GM23338 (cell line): ENCODE results near the gene CCDC38. TPM values are rescaled to one million over a fixed set of nuclear protein-coding genes. Genes with fewer than 3 reads are reported as not detected.

Source experiments
- ATAC-seq: fragments of 200-7000 bp; cut with Tn5 transposase; 3 replicates; pipeline ENCODE4 v1.9.1; 2020
- DNase-seq: peaks from one replicate; pipeline ENCODE4 v3.0.0-alpha.2; 2015; ENCODE audit warnings: low spot score
- H2AFZ ChIP-seq: fragments of 200-600 bp; sonication (generic); 2 replicates; pipeline ENCODE4 v1.8.0; 2016; ENCODE audit warnings: antibody characterized with exemption, mild to moderate bottlenecking, moderate library complexity
- H3F3A ChIP-seq: fragments of 200-600 bp; sonication (generic); replicated peaks from 2 replicates; pipeline ENCODE4 v1.8.0; 2017; ENCODE audit warnings: antibody characterized with exemption, mixed run types, low read depth
- H3K27ac ChIP-seq: fragments of 200-600 bp; sonication (generic); 2 replicates; pipeline ENCODE4 v1.6.1; 2016; ENCODE audit warnings: low read depth
- H3K27me3 ChIP-seq: fragments of 200-600 bp; sonication (generic); 2 replicates; pipeline ENCODE4 v1.8.0; 2016; ENCODE audit warnings: mild to moderate bottlenecking, mixed run types, moderate library complexity; ENCODE audit not compliant: insufficient read depth
- H3K36me3 ChIP-seq: fragments of 200-600 bp; sonication (generic); 2 replicates; pipeline ENCODE4 v1.8.0; 2016; ENCODE audit warnings: mild to moderate bottlenecking; ENCODE audit not compliant: insufficient read depth
- H3K4me1 ChIP-seq: fragments of 200-600 bp; sonication (generic); 2 replicates; pipeline ENCODE4 v1.8.0; 2016; ENCODE audit warnings: mild to moderate bottlenecking, moderate library complexity; ENCODE audit not compliant: insufficient read depth
- H3K4me2 ChIP-seq: fragments of 200-600 bp; sonication (generic); 2 replicates; pipeline ENCODE4 v1.7.1; 2017; ENCODE audit warnings: mixed run types
- H3K4me3 ChIP-seq: fragments of 200-600 bp; sonication (generic); 2 replicates; pipeline ENCODE4 v1.6.1; 2016; ENCODE audit warnings: mixed run types
- H3K79me2 ChIP-seq: fragments of 200-600 bp; sonication (generic); replicated peaks from 2 replicates; pipeline ENCODE4 v1.8.0; 2017; ENCODE audit warnings: mild to moderate bottlenecking; ENCODE audit not compliant: insufficient read depth
- H3K9me2 ChIP-seq: fragments of 200-600 bp; sonication (generic); 2 replicates; pipeline ENCODE4 v1.8.0; 2017; ENCODE audit not compliant: insufficient read depth
- H4K20me1 ChIP-seq: fragments of 200-600 bp; sonication (generic); replicated peaks from 2 replicates; pipeline ENCODE4 v1.8.0; 2017; ENCODE audit warnings: mild to moderate bottlenecking; ENCODE audit not compliant: insufficient read depth
- H3K27ac Mint-ChIP-seq: 2 replicates; pipeline ENCODE4 v1.8.0; 2020; ENCODE audit warnings: inconsistent platforms, mild to moderate bottlenecking, moderate library complexity, mixed read lengths
- H3K27me3 Mint-ChIP-seq: 3 replicates; pipeline ENCODE4 v1.8.0; 2022; ENCODE audit warnings: low read depth, mild to moderate bottlenecking, moderate library complexity, mixed read lengths, inconsistent platforms; ENCODE audit not compliant: insufficient read depth, poor library complexity
- H3K36me3 Mint-ChIP-seq: 3 replicates; pipeline ENCODE4 v1.8.0; 2021; ENCODE audit warnings: low read depth, mild to moderate bottlenecking, inconsistent platforms, moderate library complexity, mixed read lengths
- H3K4me1 Mint-ChIP-seq: 3 replicates; pipeline ENCODE4 v1.8.0; 2020; ENCODE audit warnings: mild to moderate bottlenecking, inconsistent platforms, mixed read lengths
- H3K4me3 Mint-ChIP-seq: 3 replicates; pipeline ENCODE4 v1.8.0; 2021; ENCODE audit warnings: moderate library complexity, mild to moderate bottlenecking, inconsistent platforms, mixed read lengths
- H3K9me3 Mint-ChIP-seq: 3 replicates; pipeline ENCODE4 v1.8.0; 2020; ENCODE audit warnings: moderate library complexity, mild to moderate bottlenecking, inconsistent platforms, mixed read lengths
- CREB1 ChIP-seq: fragments of 250-450 bp; sonication (Bioruptor Pico); IDR thresholded peaks from 2 replicates; pipeline ENCODE4 v1.5.0; 2020; ENCODE audit warnings: low read depth, mild to moderate bottlenecking, moderate library complexity
- EZH2 ChIP-seq: fragments of 200-600 bp; sonication (generic); IDR thresholded peaks from one replicate; pipeline ENCODE4 v1.8.0; 2017; ENCODE audit warnings: antibody characterized with exemption, mild to moderate bottlenecking, low read depth; ENCODE audit not compliant: unreplicated experiment
- EZH2phosphoT487 ChIP-seq: fragments of 200-600 bp; sonication (generic); IDR thresholded peaks from one replicate; pipeline ENCODE4 v1.8.1; 2018; ENCODE audit warnings: antibody characterized with exemption; ENCODE audit not compliant: unreplicated experiment
- JUNB ChIP-seq: IDR thresholded peaks from one replicate; pipeline ENCODE4 v1.6.1; 2016; ENCODE audit warnings: antibody characterized with exemption; ENCODE audit not compliant: unreplicated experiment
- NANOG ChIP-seq: IDR thresholded peaks from 2 replicates; pipeline ENCODE4 v1.6.1; 2016; ENCODE audit warnings: antibody characterized with exemption, borderline replicate concordance
- POLR2AphosphoS5 ChIP-seq: IDR thresholded peaks from 2 replicates; pipeline ENCODE4 v1.6.1; 2016; ENCODE audit warnings: antibody characterized with exemption, low read depth
- STAT1 ChIP-seq: IDR thresholded peaks from one replicate; pipeline ENCODE4 v1.6.1; 2016; ENCODE audit warnings: antibody characterized with exemption; ENCODE audit not compliant: unreplicated experiment
- ZNF114 ChIP-seq: fragments of 250-450 bp; sonication (Bioruptor Pico); IDR thresholded peaks from 2 replicates; pipeline ENCODE4 v1.5.0; 2020; ENCODE audit warnings: mild to moderate bottlenecking, moderate library complexity
- ZNF331 ChIP-seq: fragments of 250-450 bp; sonication (Bioruptor Pico); IDR thresholded peaks from 2 replicates; pipeline ENCODE4 v1.5.0; 2020; ENCODE audit warnings: low read depth, mild to moderate bottlenecking, moderate library complexity
- polyA plus RNA-seq: library from polyadenylated mRNA; unstranded; fragments of >200 nt; fragmentation: Nextera tagmentation; extraction: Ambion mirVana; gene quantifications from 2 replicates; pipeline ENCODE4 v1.2.1, GENCODE V29; 2016
- total RNA-seq: library from RNA; depleted of rRNA; stranded (reverse); fragments of >200 nt; shearing (Covaris generic); gene quantifications from 2 replicates; pipeline ENCODE4 v1.2.3, GENCODE V29; 2014
- TF ChIP-seq, protein P1 (sequence below): IDR thresholded peaks from 2 replicates; pipeline ENCODE4 v1.6.1; 2016; ENCODE audit warnings: antibody characterized with exemption
- TF ChIP-seq, protein P2 (sequence below), 2 experiments: fragments of 200-600 bp in 1 of 2; sonication (generic) in 1 of 2; conservative IDR thresholded peaks; 2 replicates each; pipeline versions ENCODE4 v1.5.1 to v1.6.1; 2016 to 2017; ENCODE audit warnings: antibody characterized with exemption in 2 of 2, low read depth in 2 of 2, mild to moderate bottlenecking in 2 of 2, moderate library complexity in 1 of 2
- TF ChIP-seq, protein P3 (sequence below): fragments of 250-450 bp; sonication (Bioruptor Pico); IDR thresholded peaks from 2 replicates; pipeline ENCODE4 v1.5.0; 2020; ENCODE audit warnings: mild to moderate bottlenecking, moderate library complexity
- TF ChIP-seq, protein P4 (sequence below): IDR thresholded peaks from one replicate; pipeline ENCODE4 v1.6.1; 2018; ENCODE audit warnings: antibody characterized with exemption; ENCODE audit not compliant: unreplicated experiment

CCDC38 gene
- total and polyA plus RNA-seq, 2 experiments from 2014 or later = not detected

DNA sequence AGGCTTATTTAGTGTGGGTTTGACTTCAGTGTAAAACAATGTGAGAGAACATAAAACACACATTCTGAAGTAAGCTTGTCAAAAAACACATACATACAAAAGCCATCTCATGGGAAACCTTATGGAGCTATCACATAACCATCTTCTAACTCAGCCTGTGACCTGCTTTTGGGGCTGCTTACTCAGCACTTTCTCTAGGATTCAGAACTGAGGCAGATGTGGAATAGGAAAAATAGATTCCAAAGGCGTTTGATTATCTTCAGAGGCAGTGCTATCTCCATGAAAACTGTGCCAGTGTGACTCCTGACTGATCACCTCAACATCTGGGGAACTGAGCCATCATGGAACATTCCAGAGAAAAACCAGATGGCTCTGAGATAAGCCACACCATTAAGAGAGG lies 40.2 kb upstream of the CCDC38 start:
- Mint-ChIP-seq H3K4me1 (peaks cover 25% of the 10 kb centered on the region), H3K36me3 (no peaks in the 10 kb centered on the region), H3K27me3 (no peaks in the 10 kb centered on the region), H3K9me3 (no peaks in the 10 kb centered on the region), H3K27ac (no peak overlapping the region), H3K4me3 (no peak overlapping the region)
- no peak overlapping the region for H3K4me3 ChIP-seq
- H2AFZ ChIP-seq = no peak overlapping the region
- H3K36me3 ChIP-seq = no peaks in the 10 kb centered on the region
- H3K79me2 ChIP-seq = no peaks in the 10 kb centered on the region
- no peaks in the 10 kb centered on the region for H4K20me1 ChIP-seq
- no peak overlapping the region for H3K27ac ChIP-seq
- no peak for ATAC-seq
- H3K4me2 ChIP-seq = no peak overlapping the region
- no peak for DNase-seq
- peaks cover 17% of the 10 kb centered on the region for H3K4me1 ChIP-seq
- TF ChIP-seq, protein P1, sequence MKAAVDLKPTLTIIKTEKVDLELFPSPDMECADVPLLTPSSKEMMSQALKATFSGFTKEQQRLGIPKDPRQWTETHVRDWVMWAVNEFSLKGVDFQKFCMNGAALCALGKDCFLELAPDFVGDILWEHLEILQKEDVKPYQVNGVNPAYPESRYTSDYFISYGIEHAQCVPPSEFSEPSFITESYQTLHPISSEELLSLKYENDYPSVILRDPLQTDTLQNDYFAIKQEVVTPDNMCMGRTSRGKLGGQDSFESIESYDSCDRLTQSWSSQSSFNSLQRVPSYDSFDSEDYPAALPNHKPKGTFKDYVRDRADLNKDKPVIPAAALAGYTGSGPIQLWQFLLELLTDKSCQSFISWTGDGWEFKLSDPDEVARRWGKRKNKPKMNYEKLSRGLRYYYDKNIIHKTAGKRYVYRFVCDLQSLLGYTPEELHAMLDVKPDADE = no peak
- no peak for TF ChIP-seq ZNF331
- TF ChIP-seq, protein P2, sequence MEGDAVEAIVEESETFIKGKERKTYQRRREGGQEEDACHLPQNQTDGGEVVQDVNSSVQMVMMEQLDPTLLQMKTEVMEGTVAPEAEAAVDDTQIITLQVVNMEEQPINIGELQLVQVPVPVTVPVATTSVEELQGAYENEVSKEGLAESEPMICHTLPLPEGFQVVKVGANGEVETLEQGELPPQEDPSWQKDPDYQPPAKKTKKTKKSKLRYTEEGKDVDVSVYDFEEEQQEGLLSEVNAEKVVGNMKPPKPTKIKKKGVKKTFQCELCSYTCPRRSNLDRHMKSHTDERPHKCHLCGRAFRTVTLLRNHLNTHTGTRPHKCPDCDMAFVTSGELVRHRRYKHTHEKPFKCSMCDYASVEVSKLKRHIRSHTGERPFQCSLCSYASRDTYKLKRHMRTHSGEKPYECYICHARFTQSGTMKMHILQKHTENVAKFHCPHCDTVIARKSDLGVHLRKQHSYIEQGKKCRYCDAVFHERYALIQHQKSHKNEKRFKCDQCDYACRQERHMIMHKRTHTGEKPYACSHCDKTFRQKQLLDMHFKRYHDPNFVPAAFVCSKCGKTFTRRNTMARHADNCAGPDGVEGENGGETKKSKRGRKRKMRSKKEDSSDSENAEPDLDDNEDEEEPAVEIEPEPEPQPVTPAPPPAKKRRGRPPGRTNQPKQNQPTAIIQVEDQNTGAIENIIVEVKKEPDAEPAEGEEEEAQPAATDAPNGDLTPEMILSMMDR (conservative IDR thresholded peaks at IDR 0.05; ENCODE audit: low read depth in 2 of 2) = no peak
- TF ChIP-seq, protein P3, sequence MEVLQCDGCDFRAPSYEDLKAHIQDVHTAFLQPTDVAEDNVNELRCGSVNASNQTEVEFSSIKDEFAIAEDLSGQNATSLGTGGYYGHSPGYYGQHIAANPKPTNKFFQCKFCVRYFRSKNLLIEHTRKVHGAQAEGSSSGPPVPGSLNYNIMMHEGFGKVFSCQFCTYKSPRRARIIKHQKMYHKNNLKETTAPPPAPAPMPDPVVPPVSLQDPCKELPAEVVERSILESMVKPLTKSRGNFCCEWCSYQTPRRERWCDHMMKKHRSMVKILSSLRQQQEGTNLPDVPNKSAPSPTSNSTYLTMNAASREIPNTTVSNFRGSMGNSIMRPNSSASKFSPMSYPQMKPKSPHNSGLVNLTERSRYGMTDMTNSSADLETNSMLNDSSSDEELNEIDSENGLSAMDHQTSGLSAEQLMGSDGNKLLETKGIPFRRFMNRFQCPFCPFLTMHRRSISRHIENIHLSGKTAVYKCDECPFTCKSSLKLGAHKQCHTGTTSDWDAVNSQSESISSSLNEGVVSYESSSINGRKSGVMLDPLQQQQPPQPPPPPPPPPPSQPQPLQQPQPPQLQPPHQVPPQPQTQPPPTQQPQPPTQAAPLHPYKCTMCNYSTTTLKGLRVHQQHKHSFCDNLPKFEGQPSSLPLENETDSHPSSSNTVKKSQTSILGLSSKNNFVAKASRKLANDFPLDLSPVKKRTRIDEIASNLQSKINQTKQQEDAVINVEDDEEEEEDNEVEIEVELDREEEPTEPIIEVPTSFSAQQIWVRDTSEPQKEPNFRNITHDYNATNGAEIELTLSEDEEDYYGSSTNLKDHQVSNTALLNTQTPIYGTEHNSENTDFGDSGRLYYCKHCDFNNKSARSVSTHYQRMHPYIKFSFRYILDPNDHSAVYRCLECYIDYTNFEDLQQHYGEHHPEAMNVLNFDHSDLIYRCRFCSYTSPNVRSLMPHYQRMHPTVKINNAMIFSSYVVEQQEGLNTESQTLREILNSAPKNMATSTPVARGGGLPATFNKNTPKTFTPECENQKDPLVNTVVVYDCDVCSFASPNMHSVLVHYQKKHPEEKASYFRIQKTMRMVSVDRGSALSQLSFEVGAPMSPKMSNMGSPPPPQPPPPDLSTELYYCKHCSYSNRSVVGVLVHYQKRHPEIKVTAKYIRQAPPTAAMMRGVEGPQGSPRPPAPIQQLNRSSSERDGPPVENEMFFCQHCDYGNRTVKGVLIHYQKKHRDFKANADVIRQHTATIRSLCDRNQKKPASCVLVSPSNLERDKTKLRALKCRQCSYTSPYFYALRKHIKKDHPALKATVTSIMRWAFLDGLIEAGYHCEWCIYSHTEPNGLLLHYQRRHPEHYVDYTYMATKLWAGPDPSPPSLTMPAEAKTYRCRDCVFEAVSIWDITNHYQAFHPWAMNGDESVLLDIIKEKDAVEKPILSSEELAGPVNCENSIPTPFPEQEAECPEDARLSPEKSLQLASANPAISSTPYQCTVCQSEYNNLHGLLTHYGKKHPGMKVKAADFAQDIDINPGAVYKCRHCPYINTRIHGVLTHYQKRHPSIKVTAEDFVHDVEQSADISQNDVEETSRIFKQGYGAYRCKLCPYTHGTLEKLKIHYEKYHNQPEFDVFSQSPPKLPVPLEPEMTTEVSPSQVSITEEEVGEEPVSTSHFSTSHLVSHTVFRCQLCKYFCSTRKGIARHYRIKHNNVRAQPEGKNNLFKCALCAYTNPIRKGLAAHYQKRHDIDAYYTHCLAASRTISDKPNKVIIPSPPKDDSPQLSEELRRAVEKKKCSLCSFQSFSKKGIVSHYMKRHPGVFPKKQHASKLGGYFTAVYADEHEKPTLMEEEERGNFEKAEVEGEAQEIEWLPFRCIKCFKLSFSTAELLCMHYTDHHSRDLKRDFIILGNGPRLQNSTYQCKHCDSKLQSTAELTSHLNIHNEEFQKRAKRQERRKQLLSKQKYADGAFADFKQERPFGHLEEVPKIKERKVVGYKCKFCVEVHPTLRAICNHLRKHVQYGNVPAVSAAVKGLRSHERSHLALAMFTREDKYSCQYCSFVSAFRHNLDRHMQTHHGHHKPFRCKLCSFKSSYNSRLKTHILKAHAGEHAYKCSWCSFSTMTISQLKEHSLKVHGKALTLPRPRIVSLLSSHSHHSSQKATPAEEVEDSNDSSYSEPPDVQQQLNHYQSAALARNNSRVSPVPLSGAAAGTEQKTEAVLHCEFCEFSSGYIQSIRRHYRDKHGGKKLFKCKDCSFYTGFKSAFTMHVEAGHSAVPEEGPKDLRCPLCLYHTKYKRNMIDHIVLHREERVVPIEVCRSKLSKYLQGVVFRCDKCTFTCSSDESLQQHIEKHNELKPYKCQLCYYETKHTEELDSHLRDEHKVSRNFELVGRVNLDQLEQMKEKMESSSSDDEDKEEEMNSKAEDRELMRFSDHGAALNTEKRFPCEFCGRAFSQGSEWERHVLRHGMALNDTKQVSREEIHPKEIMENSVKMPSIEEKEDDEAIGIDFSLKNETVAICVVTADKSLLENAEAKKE (CRISPR knock-in tag) = no peak
- TF ChIP-seq, protein P4, sequence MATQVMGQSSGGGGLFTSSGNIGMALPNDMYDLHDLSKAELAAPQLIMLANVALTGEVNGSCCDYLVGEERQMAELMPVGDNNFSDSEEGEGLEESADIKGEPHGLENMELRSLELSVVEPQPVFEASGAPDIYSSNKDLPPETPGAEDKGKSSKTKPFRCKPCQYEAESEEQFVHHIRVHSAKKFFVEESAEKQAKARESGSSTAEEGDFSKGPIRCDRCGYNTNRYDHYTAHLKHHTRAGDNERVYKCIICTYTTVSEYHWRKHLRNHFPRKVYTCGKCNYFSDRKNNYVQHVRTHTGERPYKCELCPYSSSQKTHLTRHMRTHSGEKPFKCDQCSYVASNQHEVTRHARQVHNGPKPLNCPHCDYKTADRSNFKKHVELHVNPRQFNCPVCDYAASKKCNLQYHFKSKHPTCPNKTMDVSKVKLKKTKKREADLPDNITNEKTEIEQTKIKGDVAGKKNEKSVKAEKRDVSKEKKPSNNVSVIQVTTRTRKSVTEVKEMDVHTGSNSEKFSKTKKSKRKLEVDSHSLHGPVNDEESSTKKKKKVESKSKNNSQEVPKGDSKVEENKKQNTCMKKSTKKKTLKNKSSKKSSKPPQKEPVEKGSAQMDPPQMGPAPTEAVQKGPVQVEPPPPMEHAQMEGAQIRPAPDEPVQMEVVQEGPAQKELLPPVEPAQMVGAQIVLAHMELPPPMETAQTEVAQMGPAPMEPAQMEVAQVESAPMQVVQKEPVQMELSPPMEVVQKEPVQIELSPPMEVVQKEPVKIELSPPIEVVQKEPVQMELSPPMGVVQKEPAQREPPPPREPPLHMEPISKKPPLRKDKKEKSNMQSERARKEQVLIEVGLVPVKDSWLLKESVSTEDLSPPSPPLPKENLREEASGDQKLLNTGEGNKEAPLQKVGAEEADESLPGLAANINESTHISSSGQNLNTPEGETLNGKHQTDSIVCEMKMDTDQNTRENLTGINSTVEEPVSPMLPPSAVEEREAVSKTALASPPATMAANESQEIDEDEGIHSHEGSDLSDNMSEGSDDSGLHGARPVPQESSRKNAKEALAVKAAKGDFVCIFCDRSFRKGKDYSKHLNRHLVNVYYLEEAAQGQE = no peak
- no peak for TF ChIP-seq POLR2AphosphoS5
- TF ChIP-seq CREB1 (CRISPR knock-in tag) = no peak
- TF ChIP-seq EZH2 = no peak
- TF ChIP-seq NANOG = no peak
- no peak for TF ChIP-seq ZNF114 (CRISPR knock-in tag)
- no peak for TF ChIP-seq JUNB
- no peak for TF ChIP-seq EZH2phosphoT487
- no peak for TF ChIP-seq STAT1
- H3F3A ChIP-seq = no peaks in the 10 kb centered on the region
- H3K27me3 ChIP-seq = no peaks in the 10 kb centered on the region
- no peaks in the 10 kb centered on the region for H3K9me2 ChIP-seq
